K562 (cell line): ENCODE data around the gene STIM1. TPM values are rescaled to one million over a fixed set of nuclear protein-coding genes. Genes with fewer than 3 reads are reported as not detected.

Experiments used
- ATF1 ChIP-seq, 2 experiments: fragments of 450-650 bp in 1 of 2; IDR thresholded peaks; 2 replicates each; pipeline ENCODE4 v1.6.1; 2016; ENCODE audit warnings: missing compliant biosample characterization in 1 of 2, missing genetic modification characterization in 1 of 2
- ATF4 ChIP-seq: fragments of 450-650 bp; formaldehyde crosslinking; IDR thresholded peaks from 2 replicates; pipeline ENCODE4 v1.4.0; 2022; ENCODE audit warnings: mild to moderate bottlenecking, moderate library complexity
- BACH1 ChIP-seq: fragments of 200-800 bp; sonication (Bioruptor generic); IDR thresholded peaks from 2 replicates; pipeline ENCODE4 v1.6.1; 2016; ENCODE audit warnings: missing genetic modification characterization, missing compliant biosample characterization
- CREM ChIP-seq: IDR thresholded peaks from 2 replicates; pipeline ENCODE4 v1.6.1; 2014; ENCODE audit warnings: antibody characterized with exemption, low read depth
- HIVEP1 ChIP-seq: fragments of 250-450 bp; sonication (Bioruptor Pico); IDR thresholded peaks from 2 replicates; pipeline ENCODE4 v1.4.0; 2020; ENCODE audit warnings: mild to moderate bottlenecking
- HNRNPUL1 ChIP-seq: fragments of 200-400 bp; formaldehyde crosslinking; IDR thresholded peaks from 2 replicates; pipeline ENCODE4 v1.6.1; 2017; ENCODE audit warnings: low read length
- PHB ChIP-seq: fragments of 250-450 bp; sonication (Bioruptor Pico); IDR thresholded peaks from 2 replicates; pipeline ENCODE4 v1.5.0; 2021
- WHSC1 ChIP-seq: IDR thresholded peaks from one replicate; pipeline ENCODE4 v1.6.1; 2012; ENCODE audit warnings: low read length, control low read depth, inconsistent platforms
- ZNF140 ChIP-seq: fragments of 250-450 bp; sonication (Bioruptor Pico); IDR thresholded peaks from 2 replicates; pipeline ENCODE4 v1.8.0; 2021; ENCODE audit warnings: moderate library complexity, mild to moderate bottlenecking, inconsistent platforms
- ZNF274 ChIP-seq: IDR thresholded peaks from 2 replicates; pipeline ENCODE4 v1.6.1; 2011; ENCODE audit warnings: low read depth, mild to moderate bottlenecking, low read length, moderate library complexity, borderline replicate concordance
- polyA plus RNA-seq, 8 experiments: library from polyadenylated mRNA; depleted of rRNA in 4 of 8; stranded (reverse) in 5 of 8; unstranded in 3 of 8; fragments of >200 nt; fragmentation: Nextera tagmentation in 2 of 8; fragmentation: Illumina TruSeq in 1 of 8; extraction: Ambion mirVana in 2 of 8; extraction: Trizol in 1 of 8; gene quantifications; 2 replicates each; pipeline versions ENCODE4 v1.2.1 to v1.2.3, GENCODE V29; 2011 to 2014; ENCODE audit warnings: inconsistent platforms in 1 of 8, missing spikeins in 1 of 8
- total RNA-seq, 7 experiments: library from RNA; depleted of rRNA in 6 of 7; stranded (reverse); fragments of >200 nt in 6 of 7; fragmentation: Illumina TruSeq in 2 of 7; extraction: Trizol in 2 of 7; gene quantifications; 2 replicates each; pipeline versions ENCODE4 v1.2.1 to v1.2.3, GENCODE V29; 2011 to 2021; ENCODE audit warnings: low replicate concordance in 1 of 7
- TF ChIP-seq, protein P1 (sequence below): sonication (generic); IDR thresholded peaks from 2 replicates; pipeline ENCODE4 v1.6.1; 2016
- TF ChIP-seq, protein P2 (sequence below): fragments of 250-450 bp; sonication (Bioruptor Pico); IDR thresholded peaks from 2 replicates; pipeline ENCODE4 v1.6.1; 2021; ENCODE audit warnings: mild to moderate bottlenecking

The STIM1 gene
- total and polyA plus RNA-seq, 9 of the 15 experiments (the other 6 are each of a cell fraction or from before 2014, with no cell fraction given) = 7.7 to 50.5 (median 22.5) TPM

GRCh38 chr11:3894128-3894731 is 38.8 kb downstream of the STIM1 start (continued):
- no peak for TF ChIP-seq WHSC1
- TF ChIP-seq CREM = no peak
- TF ChIP-seq ATF1 (CRISPR knock-in tag; IDR thresholded peaks at IDR 0.05) = no peak
- no peak for TF ChIP-seq ATF1 (tag; IDR thresholded peaks at IDR 0.05)
- TF ChIP-seq PHB (CRISPR knock-in tag) = no peak
- TF ChIP-seq, protein P1, sequence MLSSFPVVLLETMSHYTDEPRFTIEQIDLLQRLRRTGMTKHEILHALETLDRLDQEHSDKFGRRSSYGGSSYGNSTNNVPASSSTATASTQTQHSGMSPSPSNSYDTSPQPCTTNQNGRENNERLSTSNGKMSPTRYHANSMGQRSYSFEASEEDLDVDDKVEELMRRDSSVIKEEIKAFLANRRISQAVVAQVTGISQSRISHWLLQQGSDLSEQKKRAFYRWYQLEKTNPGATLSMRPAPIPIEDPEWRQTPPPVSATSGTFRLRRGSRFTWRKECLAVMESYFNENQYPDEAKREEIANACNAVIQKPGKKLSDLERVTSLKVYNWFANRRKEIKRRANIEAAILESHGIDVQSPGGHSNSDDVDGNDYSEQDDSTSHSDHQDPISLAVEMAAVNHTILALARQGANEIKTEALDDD = peak; percentile 55; the same call in 1 of the 2 replicates
- TF ChIP-seq, protein P2, sequence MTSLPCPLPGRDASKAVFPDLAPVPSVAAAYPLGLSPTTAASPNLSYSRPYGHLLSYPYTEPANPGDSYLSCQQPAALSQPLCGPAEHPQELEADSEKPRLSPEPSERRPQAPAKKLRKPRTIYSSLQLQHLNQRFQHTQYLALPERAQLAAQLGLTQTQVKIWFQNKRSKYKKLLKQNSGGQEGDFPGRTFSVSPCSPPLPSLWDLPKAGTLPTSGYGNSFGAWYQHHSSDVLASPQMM (CRISPR knock-in tag) = no peak
- TF ChIP-seq HNRNPUL1 = no peak
- TF ChIP-seq ZNF274 = no peak
- TF ChIP-seq ZNF140 (CRISPR knock-in tag) = no peak
- no peak for TF ChIP-seq BACH1 (tag)
- TF ChIP-seq ATF4 (CRISPR knock-in tag) = no peak
- no peak for TF ChIP-seq HIVEP1 (CRISPR knock-in tag)
